ENCODE results near the gene DIO3.
"Not testable (repeated sequence)": the region's sequence is repeated elsewhere in the genome, so short reads cannot be mapped to it uniquely, and the experiment has no call there.

Gene DIO3

GRCh38 chr14:101542391-101542790 lies 18.9 kb upstream of the DIO3 start:
- no peak for DNase-seq (ENCODE audit: low read depth)

- no peak for DNase-seq (ENCODE audit: low read depth)
These were observed 17.5 kb upstream of the DIO3 start for GRCh38 chr14:101543814-101544213.

- no peak for DNase-seq (ENCODE audit: low read depth)
These were observed 16.7 kb upstream of the DIO3 start for GRCh38 chr14:101544550-101544949.

GRCh38 chr14:101546706-101547105 lies 14.6 kb upstream of the DIO3 start:
- no peak for DNase-seq (ENCODE audit: low read depth)

GRCh38 chr14:101547107-101547738 lies 14.1 kb upstream of the DIO3 start:
- DNase-seq (ENCODE audit: low read depth), result no peak

GRCh38 chr14:101547961-101548669 lies 13.2 kb upstream of the DIO3 start:
- DNase-seq (ENCODE audit: low read depth), result no peak

GRCh38 chr14:101548710-101549109 lies 12.6 kb upstream of the DIO3 start:
- DNase-seq (ENCODE audit: low read depth), result no peak

- DNase-seq (ENCODE audit: low read depth), result no peak
These were observed 12.1 kb upstream of the DIO3 start for GRCh38 chr14:101549154-101549553.

- not testable (repeated sequence) for DNase-seq (ENCODE audit: low read depth)
These were observed 10.9 kb upstream of the DIO3 start for GRCh38 chr14:101550202-101550912.

- DNase-seq (ENCODE audit: low read depth), result no peak
These were observed 9.3 kb upstream of the DIO3 start for GRCh38 chr14:101551729-101552595.

GRCh38 chr14:101552786-101553231 lies 8.5 kb upstream of the DIO3 start:
- no peak for DNase-seq (ENCODE audit: low read depth)

- no peak for DNase-seq (ENCODE audit: low read depth)
These were observed 7.9 kb upstream of the DIO3 start for GRCh38 chr14:101553393-101553792.

- DNase-seq (ENCODE audit: low read depth), result no peak
These were observed 7.4 kb upstream of the DIO3 start for GRCh38 chr14:101553931-101554330.

GRCh38 chr14:101554991-101555668 lies 6.2 kb upstream of the DIO3 start:
- no peak for DNase-seq (ENCODE audit: low read depth)

- DNase-seq (ENCODE audit: low read depth), result not testable (repeated sequence)
These were observed 5.6 kb upstream of the DIO3 start for GRCh38 chr14:101555669-101556043.

GRCh38 chr14:101556131-101556530 lies 5.2 kb upstream of the DIO3 start:
- no peak for DNase-seq (ENCODE audit: low read depth)

- no peak for DNase-seq (ENCODE audit: low read depth)
These were observed 4.6 kb upstream of the DIO3 start for GRCh38 chr14:101556566-101557320.

- no peak for DNase-seq (ENCODE audit: low read depth)
These were observed 4.0 kb upstream of the DIO3 start for GRCh38 chr14:101557321-101557695.

GRCh38 chr14:101557811-101558738 lies 3.2 kb upstream of the DIO3 start:
- no peak for DNase-seq (ENCODE audit: low read depth)

- DNase-seq (ENCODE audit: low read depth), result no peak
These were observed 2.5 kb upstream of the DIO3 start for GRCh38 chr14:101558739-101559240.

Data from stimulated activated CD8-positive, alpha-beta memory T cell treated with anti-CD3 and anti-CD28 coated beads, Interleukin-15, amount 100 ng/mL, for 24 hours (primary cell).